Fibroblast of lung (primary cell): Measurements from ENCODE around the gene C1QTNF5. TPM values are rescaled to one million over a fixed set of nuclear protein-coding genes. Genes with fewer than 3 reads are reported as not detected.

Experiments
- DNase-seq, 2 donors: peaks; one replicate each; pipeline versions ENCODE4 v3.0.0 to v3.0.0-alpha.2; 2010; ENCODE audit warnings: low read depth in 2 of 2
- H2AFZ ChIP-seq: 2 replicates; pipeline ENCODE4 v1.5.1; 2012; ENCODE audit warnings: low read length, control low read depth, inconsistent platforms
- H3K27ac ChIP-seq: 2 replicates; pipeline ENCODE4 v1.5.1; 2011; ENCODE audit warnings: low read length, control low read depth; ENCODE audit not compliant: insufficient read depth
- H3K27me3 ChIP-seq: 2 replicates; pipeline ENCODE4 v1.5.1; 2011; ENCODE audit warnings: mild to moderate bottlenecking, low read length; ENCODE audit not compliant: control insufficient read depth, insufficient read depth
- H3K36me3 ChIP-seq: 2 replicates; pipeline ENCODE4 v1.5.1; 2011; ENCODE audit warnings: low read length; ENCODE audit not compliant: control insufficient read depth, insufficient read depth
- H3K4me1 ChIP-seq: 2 replicates; pipeline ENCODE4 v1.5.1; 2011; ENCODE audit warnings: low read length; ENCODE audit not compliant: control insufficient read depth, insufficient read depth; ENCODE audit errors: extremely low read depth
- H3K4me2 ChIP-seq: 2 replicates; pipeline ENCODE4 v1.5.1; 2011; ENCODE audit warnings: low read length, control low read depth; ENCODE audit not compliant: insufficient read depth; ENCODE audit errors: extremely low read depth
- H3K4me3 ChIP-seq, 4 experiments: fragments of 200-600 bp in 1 of 4; sonication (generic) in 1 of 4; replicated peaks in 1 of 4; 2 replicates each; pipeline ENCODE4 v1.5.1; 2011 to 2016; ENCODE audit warnings: low read length in 4 of 4, low read depth in 3 of 4, mild to moderate bottlenecking in 3 of 4, control low read depth in 2 of 4, inconsistent platforms in 1 of 4, mixed read lengths in 1 of 4; ENCODE audit not compliant: insufficient read depth in 1 of 4; ENCODE audit errors: control extremely low read depth in 1 of 4
- H3K79me2 ChIP-seq: 2 replicates; pipeline ENCODE4 v1.5.1; 2012; ENCODE audit warnings: mild to moderate bottlenecking, low read length, inconsistent platforms; ENCODE audit not compliant: control insufficient read depth, insufficient read depth
- H3K9ac ChIP-seq: 2 replicates; pipeline ENCODE4 v1.5.1; 2011; ENCODE audit warnings: mild to moderate bottlenecking, low read length, control low read depth; ENCODE audit not compliant: insufficient read depth
- H3K9me3 ChIP-seq: 2 replicates; pipeline ENCODE4 v1.5.1; 2012; ENCODE audit warnings: low read depth, low read length; ENCODE audit not compliant: control insufficient read depth, insufficient read depth
- H4K20me1 ChIP-seq: 2 replicates; pipeline ENCODE4 v1.5.1; 2011; ENCODE audit warnings: low read length; ENCODE audit not compliant: control insufficient read depth, insufficient read depth; ENCODE audit errors: extremely low read depth
- CTCF ChIP-seq, 2 donors: IDR thresholded peaks in 1 of 2; conservative IDR thresholded peaks in 1 of 2; 1 replicate in 1 of 2; 2 replicates in 1 of 2; pipeline ENCODE4 v1.5.1; 2011 to 2012; ENCODE audit warnings: low read length in 2 of 2, control low read depth in 1 of 2, inconsistent platforms in 1 of 2, low read depth in 1 of 2, mild to moderate bottlenecking in 1 of 2
- EZH2 ChIP-seq: IDR thresholded peaks from 2 replicates; pipeline ENCODE4 v1.5.1; 2012; ENCODE audit warnings: low read length, control low read depth, mild to moderate bottlenecking; ENCODE audit errors: missing control alignments
- polyA plus RNA-seq, 2 donors: library from polyadenylated mRNA; depleted of rRNA in 1 of 2; stranded (reverse) in 1 of 2; unstranded in 1 of 2; fragments of >200 nt; gene quantifications; 2 replicates each; pipeline ENCODE4 v1.2.1, GENCODE V29; 2011 to 2012; ENCODE audit warnings: missing spikeins in 1 of 2
- total RNA-seq: library from RNA; depleted of rRNA; stranded (reverse); fragments of >200 nt; gene quantifications from 2 replicates; pipeline ENCODE4 v1.2.1, GENCODE V29; 2014

Gene C1QTNF5
- total and polyA plus RNA-seq, 2 donors (not counting 1 experiment from before 2014, with no cell fraction given): 13.4 to 32.0 TPM

DNA sequence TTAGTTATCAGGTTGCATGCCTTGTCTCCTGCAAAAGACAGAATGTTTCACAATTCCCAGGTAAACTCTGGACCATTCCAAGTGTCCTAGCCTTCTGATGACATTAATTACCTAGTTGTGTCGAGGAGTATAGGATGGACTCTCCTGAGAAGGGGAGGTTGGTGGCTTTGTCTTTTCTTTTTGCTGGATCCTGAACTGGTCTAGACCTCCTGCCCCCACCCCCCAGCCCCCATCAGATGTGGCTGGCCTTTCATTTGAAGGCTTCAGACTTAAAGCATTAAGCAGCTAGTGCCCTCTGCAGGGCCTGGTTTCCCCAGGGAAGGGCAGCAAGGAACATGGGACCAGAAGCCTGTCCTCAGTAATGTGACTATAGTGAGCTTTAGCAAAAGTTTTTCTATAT, 33.5 kb downstream of the C1QTNF5 start:
- Histone ChIP-seq H3K79me2 (no peaks in the 10 kb centered on the region), H3K4me2 (no peak overlapping the region), H3K27ac (no peak overlapping the region), H2AFZ (no peak overlapping the region), H3K4me3 (no peak overlapping the region), H3K4me1 (peaks cover 5% of the 10 kb centered on the region), H3K9me3 (no peaks in the 10 kb centered on the region), H4K20me1 (no peaks in the 10 kb centered on the region), H3K36me3 (peaks cover 8% of the 10 kb centered on the region), H3K9ac (no peak overlapping the region), H3K27me3 (no peaks in the 10 kb centered on the region)
- DNase-seq: peak in 1 of 2 donors; percentile 11
- TF ChIP-seq EZH2: no peak
- peak in 1 of 2 donors; percentile 18 for TF ChIP-seq CTCF (conservative IDR thresholded peaks at IDR 0.05 in 1 of 2, IDR thresholded peaks at IDR 0.05 in 1 of 2; ENCODE audit: low read depth in 1 of 2, low read length in 2 of 2)

GRCh38 chr11:119306373-119306890, 34.3 kb downstream of the C1QTNF5 start:
- no peaks in the 10 kb centered on the region for H3K9me3 ChIP-seq
- H3K4me1 ChIP-seq: peaks cover 5% of the 10 kb centered on the region
- H3K36me3 ChIP-seq: peaks cover 8% of the 10 kb centered on the region
- DNase-seq: peak; percentile 15 to 27
- no peak overlapping the region for H2AFZ ChIP-seq
- H3K4me2 ChIP-seq: no peak overlapping the region
- no peaks in the 10 kb centered on the region for H4K20me1 ChIP-seq
- no peaks in the 10 kb centered on the region for H3K27me3 ChIP-seq
- H3K9ac ChIP-seq: no peak overlapping the region
- H3K4me3 ChIP-seq: no peak overlapping the region
- peak overlapping the region; percentile 29 for H3K27ac ChIP-seq
- H3K79me2 ChIP-seq: no peaks in the 10 kb centered on the region
- TF ChIP-seq EZH2 (no peak), CTCF (conservative IDR thresholded peaks at IDR 0.05 in 1 of 2, IDR thresholded peaks at IDR 0.05 in 1 of 2; ENCODE audit: low read depth in 1 of 2, low read length in 2 of 2) (no peak)

DNA sequence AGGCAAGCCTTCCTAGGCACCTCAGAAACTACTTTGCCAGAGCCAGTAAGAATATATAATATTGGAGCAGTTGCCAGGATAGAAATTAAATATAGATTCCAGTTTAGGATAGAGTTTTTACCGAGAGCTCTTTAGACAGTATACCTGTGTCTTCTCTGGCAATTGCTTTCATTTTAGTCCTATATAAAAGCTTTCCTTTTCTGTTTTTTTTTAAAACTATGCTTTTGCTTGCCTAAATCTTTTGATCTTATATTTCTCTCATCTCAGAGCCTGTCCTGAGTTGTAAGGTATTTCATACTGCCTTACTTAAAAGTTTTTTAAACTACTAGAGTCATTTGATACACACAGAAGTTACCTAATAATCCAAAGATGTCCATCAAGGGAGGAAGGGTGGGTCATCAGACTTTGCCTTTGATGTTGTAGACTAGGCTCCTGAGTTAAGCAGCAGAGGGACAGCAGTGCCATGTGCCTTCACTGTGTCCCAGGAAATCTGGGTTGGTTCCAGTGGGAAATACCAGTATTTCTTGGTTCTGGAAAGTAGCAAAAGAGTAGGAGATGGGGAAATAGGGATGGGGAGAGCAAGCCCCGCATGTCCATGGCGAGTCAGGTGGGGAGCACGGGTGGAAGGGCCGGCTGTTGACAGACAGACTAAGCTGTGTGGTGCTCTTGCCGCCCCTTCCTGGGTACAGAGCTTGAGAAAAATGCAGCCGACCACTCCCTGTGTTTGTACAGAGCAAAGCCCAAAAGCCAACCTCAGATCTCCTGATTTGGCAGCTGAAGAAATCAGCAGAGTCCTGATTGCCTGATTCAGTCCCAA, 34.9 kb downstream of the C1QTNF5 start:
- H3K79me2 ChIP-seq: no peaks in the 10 kb centered on the region
- H3K36me3 ChIP-seq: peaks cover 7% of the 10 kb centered on the region
- H4K20me1 ChIP-seq: no peaks in the 10 kb centered on the region
- no peak overlapping the region for H3K4me2 ChIP-seq
- H3K4me1 ChIP-seq: peaks cover 5% of the 10 kb centered on the region
- H3K9me3 ChIP-seq: no peaks in the 10 kb centered on the region
- no peak for DNase-seq
- H3K27me3 ChIP-seq: no peaks in the 10 kb centered on the region
- no peak overlapping the region for H3K9ac ChIP-seq
- H2AFZ ChIP-seq: no peak overlapping the region
- TF ChIP-seq CTCF (conservative IDR thresholded peaks at IDR 0.05 in 1 of 2, IDR thresholded peaks at IDR 0.05 in 1 of 2; ENCODE audit: low read depth in 1 of 2, low read length in 2 of 2): no peak
- TF ChIP-seq EZH2: no peak
- no peak overlapping the region for H3K4me3 ChIP-seq
- no peak overlapping the region for H3K27ac ChIP-seq
